HG02588 (cell line): ENCODE measurements around the gene BEAN1.

Experiments
- ATAC-seq: cut with Tn5 transposase; IDR thresholded peaks from one replicate; pipeline ENCODE4 v1.9.1; 2021; ENCODE audit warnings: mild to moderate bottlenecking, moderate library complexity; ENCODE audit not compliant: unreplicated experiment

BEAN1 gene

DNA sequence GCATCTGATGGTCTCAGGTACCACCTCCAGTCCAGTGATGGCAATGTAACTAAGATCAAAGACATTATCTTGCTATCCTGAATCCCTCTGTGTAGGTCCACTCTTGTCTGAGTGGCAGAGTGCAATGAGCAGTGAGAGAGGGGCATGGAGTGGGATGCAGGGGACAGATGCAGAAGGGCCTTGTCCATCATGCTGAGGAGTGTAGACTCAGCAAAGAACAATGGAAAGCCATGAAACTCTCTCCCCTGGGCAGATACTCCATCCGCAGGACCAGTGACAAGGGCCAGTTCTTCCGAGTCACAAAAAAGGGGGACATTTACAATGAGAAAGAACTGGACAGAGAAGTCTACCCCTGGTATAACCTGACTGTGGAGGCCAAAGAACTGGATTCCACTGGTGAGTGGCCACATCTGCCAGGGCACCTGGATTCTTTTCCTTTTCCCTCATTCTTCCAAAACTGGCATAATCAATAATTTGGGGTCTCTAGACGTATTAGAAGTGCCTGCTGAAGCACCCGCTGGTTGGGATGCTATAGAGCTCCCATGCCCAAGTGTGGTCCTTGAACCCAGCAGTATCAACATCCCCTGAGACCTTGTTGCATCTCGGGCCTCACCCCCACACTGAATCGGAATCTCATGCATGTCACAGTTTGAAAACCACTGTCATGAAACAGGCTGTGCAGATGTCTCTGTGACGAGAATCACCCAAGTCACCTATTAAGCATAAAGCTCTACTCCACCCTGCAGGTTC lies 31.1 kb upstream of the BEAN1 start:
- ATAC-seq: no peak

DNA sequence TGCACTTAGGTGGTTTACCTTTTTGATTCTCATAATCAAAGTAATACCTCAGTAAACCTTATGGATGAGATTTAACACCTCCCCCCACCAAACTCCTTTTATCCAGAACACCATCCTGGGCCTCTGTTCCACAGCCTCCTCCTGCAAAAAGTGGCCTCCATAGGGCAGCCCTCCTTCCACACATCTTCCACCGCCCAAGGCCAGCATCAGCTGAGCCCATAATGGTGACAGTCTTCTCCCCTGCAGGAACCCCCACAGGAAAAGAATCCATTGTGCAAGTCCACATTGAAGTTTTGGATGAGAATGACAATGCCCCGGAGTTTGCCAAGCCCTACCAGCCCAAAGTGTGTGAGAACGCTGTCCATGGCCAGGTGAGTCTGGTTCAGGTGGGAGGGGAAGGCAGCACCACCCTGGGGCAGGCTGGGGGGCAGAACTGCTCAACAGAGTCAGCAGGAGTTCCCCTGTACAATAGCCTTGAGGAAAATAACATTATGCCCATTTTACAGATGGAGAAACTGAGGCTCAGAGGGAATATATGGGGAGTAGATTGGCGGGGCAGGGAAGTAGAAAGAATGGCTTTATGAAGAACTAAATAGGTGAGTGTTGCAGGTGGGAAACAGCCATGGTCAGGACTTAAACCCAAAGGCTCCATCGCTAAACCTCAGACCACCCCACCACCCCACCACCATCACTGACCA lies 29.2 kb upstream of the BEAN1 start:
- ATAC-seq: no peak

DNA sequence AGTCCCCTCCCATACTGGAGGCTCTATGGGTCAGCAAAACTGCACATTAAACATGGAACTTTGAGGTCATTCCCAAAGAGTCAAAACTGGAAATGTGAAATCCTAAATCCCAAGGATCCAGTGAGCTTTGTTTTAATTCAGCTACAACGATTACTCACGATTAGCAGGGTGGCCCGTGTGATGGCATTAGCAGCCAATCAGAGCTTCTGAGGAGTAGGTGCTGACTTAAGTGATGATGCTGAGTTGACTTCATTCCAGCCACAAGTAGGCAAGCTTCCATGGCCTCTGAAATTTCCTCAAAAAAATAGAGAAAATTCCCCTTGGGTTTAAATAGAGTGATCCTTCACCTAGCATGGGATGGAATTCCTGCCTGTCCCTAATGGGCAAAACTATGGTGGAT lies 28.1 kb upstream of the BEAN1 start:
- no peak for ATAC-seq

DNA sequence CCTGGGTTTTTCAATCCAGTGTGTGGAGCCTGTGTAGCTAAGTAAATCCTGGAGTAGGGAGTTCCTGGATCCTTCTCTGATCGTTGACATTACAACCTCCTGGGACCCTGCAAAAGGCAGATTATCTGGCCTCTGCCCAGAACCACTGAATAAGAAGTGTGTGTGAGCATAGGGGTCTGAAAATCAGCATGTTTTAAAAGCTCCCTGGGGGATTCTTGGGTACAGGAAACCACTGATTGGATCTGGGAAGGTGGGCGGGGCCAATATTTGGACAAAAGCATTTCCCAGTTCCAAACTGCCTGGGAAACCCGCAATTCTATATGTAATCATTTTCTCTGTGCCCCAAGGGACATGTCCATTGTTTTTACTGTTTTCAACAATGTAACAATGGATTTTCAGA lies 27.2 kb upstream of the BEAN1 start:
- no peak for ATAC-seq

DNA sequence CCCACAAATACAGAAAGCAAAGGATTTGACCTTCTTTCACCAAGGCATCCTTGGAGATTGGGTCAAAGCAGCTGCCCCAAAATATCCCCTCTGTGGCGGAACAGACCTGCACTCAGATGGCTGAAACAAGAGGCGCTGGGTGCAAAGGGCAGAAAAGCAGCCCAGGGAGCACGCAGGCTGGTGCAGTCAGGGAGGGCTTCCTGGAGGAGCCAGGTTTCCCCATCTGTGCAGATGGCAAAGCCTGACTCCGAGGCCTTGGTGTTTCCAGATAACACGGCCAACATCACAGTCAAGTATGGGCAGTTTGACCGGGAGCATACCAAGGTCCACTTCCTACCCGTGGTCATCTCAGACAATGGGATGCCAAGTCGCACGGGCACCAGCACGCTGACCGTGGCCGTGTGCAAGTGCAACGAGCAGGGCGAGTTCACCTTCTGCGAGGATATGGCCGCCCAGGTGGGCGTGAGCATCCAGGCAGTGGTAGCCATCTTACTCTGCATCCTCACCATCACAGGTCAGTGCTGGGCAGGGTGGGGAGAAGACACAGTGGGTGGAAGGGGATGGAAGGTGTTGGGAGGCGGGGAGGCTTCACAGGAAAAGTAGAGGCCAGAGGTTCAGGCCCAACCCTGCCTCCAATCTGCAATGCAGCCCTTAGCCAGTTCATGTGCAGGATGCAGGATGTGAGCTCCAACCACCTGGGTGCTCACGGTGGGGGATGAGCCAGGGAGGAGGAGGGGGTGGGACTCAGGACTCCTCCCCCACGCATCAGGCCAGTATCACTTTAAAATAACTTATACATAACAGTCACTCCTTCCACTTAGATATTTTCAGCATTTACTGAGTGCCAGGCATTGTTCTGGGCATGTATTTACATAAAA lies 26.4 kb upstream of the BEAN1 start:
- no peak for ATAC-seq

DNA sequence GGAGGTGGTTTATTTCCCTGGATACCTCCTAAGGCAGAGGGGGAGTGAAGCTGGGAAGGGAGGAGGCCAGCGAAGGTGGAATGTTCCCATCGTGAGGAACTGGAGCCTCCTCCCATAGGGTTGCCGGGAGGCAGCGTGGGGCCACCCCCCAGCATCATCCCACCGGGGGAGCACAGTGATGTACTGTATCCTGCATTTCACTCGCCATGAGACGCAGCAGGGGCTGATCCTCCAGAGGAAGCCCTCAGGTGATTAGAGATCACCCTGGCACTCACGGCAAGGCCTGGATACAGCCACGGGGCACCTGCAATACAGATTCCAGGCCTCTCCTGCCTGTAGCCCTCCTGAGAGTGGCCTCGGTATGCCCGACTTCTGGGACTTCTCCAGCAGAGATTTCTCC lies 25.5 kb upstream of the BEAN1 start:
- no peak for ATAC-seq

DNA sequence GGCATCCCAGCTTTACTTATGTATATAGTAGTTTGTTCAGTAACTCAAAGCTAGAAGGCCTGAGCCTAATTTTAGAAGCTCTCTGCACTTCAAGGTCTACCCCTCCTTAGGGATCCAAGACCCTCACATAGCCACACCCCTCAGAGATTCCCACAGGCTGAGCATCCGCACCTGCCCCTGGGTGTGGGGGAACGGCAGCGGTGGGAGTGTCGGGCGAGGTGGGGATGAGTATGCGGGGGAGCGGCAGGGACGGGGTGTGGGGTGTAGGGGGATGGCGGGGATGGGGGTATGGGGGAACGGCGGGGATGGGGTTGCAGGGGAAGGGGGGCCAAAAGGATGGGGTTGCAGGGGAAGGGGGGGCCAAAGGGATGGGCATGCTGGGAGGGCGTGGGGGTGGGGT lies 24.9 kb upstream of the BEAN1 start:
- ATAC-seq: no peak

DNA sequence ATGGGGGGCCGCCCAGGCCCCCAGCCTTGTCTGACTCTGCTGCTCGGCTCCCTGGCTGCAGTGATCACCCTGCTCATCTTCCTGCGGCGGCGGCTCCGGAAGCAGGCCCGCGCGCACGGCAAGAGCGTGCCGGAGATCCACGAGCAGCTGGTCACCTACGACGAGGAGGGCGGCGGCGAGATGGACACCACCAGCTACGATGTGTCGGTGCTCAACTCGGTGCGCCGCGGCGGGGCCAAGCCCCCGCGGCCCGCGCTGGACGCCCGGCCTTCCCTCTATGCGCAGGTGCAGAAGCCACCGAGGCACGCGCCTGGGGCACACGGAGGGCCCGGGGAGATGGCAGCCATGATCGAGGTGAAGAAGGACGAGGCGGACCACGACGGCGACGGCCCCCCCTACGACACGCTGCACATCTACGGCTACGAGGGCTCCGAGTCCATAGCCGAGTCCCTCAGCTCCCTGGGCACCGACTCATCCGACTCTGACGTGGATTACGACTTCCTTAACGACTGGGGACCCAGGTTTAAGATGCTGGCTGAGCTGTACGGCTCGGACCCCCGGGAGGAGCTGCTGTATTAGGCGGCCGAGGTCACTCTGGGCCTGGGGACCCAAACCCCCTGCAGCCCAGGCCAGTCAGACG lies 24.4 kb upstream of the BEAN1 start:
- ATAC-seq: no peak

DNA sequence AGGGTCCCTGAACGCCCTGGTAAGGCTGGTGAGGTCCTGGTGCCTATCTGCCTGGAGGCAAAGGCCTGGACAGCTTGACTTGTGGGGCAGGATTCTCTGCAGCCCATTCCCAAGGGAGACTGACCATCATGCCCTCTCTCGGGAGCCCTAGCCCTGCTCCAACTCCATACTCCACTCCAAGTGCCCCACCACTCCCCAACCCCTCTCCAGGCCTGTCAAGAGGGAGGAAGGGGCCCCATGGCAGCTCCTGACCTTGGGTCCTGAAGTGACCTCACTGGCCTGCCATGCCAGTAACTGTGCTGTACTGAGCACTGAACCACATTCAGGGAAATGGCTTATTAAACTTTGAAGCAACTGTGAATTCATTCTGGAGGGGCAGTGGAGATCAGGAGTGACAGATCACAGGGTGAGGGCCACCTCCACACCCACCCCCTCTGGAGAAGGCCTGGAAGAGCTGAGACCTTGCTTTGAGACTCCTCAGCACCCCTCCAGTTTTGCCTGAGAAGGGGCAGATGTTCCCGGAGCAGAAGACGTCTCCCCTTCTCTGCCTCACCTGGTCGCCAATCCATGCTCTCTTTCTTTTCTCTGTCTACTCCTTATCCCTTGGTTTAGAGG lies 23.5 kb upstream of the BEAN1 start:
- no peak for ATAC-seq

DNA sequence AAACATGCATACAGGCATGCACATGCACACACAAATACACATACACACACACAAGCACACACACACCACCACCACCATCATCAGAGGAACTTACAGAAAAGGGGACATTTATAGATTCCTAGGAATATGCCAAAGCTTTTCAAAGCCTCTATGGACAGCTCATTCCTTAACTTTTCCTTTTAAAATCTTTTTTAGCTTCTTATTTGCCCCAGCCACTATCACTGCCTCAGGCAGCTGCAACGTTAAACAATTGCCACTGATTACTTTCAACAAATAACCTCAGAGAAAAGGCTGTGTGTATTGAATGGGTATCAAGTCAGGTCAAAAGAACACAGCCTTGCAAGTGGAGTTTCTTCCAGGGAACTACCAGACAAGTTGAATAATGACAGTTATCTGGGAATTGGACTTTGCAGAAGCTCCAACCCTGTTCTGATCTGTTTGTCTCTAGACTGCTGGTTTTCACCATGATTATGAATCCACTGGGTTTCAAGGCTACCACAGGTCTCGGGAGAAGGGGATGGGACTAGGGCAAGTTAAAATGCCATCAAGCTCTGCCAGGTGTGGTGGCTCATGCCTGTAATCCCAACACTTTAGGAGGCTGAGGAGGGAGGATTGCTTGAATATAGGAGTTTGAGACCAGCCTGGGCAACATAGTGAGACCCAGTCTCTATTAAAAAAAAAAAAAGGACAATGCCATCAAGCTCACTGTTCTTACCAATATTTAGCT lies 21.9 kb upstream of the BEAN1 start:
- ATAC-seq: no peak

DNA sequence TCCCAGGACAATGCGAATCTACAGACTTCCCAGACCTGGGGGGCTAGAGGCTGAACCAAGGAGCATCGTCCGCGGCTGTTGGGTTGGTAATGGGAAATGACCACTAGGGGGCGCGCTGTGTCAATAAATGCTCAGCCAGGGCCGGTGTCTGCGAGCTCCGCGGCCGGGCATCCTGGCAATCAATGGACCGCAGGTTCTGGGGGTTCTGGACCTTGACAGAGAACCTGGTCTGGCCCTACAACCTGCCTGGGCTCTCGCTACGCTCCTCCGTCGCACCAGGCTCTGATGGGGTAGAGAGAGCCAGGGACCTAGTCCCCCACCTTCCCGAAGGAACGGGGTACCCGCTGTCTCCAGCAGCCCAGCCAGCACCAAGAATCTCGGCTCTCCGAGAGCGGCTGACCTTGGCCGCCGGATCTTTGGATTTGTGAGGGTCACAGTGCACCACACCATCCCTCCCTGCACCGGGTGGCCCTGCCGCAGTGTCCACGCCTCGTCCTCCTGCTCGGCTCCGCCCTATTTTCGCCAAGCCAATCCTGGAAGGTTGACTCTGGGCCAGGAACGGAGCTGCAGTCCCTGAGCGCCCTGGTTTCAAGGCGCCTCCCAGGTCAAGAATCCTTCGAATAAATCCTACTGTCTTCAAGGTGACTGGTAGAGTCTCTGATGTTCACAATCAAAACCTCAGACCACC lies 20.4 kb upstream of the BEAN1 start:
- peak; percentile 89 for ATAC-seq

DNA sequence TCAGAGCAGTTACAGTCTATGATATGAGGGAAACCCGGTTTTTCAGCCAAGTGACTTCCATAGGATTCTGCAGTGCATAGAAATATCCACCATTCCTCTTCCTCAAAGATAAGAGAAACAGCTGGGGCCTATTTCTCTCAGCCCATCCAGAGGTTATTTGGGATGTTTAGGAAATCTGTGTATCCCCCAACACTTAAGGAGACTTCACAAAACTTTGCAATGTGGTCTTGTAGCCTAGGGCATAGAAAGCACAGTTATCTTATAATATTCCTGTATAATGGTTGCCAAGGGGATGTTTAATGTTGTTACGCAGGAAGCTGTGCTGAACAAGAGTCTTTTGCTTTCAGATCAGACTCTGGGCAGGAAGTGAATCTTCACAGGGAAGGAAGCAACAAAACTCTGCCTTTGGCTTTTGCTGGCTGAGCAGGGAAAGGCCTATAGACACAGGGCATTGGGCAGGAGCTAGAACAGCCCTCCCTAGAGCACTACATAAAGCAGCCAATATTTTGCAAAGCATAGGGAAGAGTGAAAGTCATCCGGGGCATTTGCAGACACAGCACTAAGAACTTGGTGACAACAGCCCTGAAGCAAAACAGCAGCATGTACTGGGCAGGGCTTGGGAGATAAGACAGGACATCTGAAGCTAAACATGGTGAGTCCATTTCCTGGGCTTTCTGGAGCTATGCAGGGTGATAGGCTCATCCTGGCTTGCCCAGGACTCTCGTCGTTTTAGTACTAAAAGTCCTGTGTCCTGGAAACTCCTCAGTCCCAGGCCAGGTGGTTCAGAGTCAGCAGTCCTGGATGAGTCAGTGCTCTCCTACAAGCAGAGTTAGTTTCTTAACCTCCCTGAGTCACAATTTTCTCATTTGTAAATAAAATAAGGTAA lies 18.7 kb upstream of the BEAN1 start:
- no peak for ATAC-seq

DNA sequence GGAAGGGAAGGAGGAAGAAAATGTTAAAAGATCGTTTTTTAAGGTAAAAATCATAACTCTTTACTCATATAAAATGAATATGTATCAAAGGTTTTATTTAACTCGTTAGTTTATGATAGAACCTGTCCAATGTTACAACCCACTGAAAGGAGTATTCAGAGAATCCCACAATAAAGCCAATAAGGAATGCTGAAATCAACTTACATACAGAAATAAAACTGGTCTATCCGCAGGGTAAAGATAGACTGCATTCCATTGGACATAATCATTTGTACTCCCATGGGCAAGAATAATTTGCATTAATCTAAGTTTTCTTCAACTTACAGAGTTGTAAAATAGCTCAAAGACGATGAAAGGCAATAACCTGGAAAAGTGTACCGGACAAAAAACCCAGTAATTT lies 17.9 kb upstream of the BEAN1 start:
- no peak for ATAC-seq

DNA sequence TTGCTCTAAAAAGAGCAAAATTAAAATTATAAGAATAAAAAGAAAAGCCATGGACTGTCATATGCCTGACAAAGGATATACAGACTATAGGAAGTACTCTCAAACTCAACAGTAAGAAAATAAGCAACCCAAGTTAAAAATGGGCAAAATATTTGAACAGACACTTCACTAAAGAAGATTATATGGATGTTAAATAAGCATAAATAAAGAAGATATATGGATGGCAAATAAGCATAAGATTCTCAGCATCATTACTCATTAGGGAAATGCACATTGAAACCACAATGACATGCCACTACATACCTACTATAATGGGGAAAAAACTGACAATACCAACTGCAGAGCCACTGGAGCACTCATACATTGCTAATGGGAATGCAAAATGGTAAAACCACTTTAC lies 14.9 kb upstream of the BEAN1 start:
- no peak for ATAC-seq

DNA sequence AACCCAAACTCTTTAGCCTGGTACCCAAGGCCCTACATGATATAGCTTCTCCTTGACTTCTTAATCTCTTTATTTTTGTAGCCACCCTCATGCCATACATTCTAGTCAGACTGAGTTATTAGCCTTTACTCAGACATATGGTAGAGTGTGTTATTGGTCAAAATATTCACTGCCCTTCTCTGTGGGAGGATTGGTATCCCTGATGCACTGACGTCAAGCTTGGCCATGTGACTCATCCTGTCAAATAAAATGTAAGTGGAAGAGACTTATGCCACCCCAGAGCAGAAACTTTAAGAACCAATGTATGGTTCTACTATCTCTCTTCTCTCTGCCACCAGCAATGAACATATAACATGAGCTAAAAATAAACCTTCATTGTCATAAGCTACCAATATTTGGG lies 12.2 kb upstream of the BEAN1 start:
- no peak for ATAC-seq

DNA sequence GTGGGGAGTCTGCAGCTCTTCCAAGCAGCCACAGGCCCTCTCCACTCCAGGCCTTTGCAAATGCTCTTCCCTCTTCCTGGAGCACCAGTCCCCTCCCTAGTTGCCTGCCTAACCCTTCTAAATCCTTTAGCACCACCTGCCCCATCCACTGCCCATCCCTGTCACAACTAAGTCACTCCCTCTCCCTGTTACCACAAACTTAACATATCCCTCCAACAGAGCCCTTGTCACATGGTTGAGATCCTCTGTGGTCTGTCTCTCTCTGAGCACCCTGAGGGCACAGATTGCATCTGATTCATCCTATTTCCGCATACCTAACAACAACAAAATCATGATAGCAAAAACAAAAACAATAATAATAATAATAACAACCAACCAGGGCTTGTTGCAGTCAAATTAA lies 11.0 kb upstream of the BEAN1 start:
- no peak for ATAC-seq

DNA sequence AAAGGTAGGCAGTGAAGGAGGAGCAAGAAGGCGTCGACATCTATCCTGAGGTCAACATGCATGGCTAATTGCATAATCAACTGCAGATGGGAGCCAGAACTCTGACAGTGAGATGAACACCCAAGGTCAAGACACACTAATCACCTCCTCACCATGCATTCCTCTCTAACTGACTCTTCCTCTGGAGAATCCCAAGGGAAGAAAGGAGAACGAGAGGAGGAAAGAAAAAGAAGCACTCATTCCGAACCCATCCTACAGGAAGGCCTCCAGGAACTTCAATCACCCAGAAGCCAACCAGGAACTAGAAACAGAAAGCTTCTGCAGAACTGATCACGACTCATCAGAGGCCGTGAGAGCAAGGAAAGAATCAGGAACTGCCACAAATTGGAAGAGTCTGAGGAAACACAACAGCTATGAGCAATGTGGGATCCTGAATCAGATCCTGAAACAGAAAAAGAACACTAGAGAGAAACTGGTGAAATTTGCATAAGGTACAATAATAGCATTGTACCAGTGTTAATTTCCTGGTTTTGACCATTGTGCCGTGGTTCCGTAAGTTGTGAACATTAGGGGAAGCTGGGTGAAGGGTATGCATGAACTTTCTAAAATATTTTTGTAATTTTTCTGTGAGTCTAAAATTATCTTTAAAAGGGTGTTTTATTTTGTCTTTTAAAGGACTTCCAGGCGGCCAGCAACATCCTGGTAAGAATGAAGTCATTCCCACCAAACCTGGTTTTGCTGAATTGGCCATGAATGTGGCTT lies 10.0 kb upstream of the BEAN1 start:
- no peak for ATAC-seq
